C4-2B (cell line): ENCODE measurements around the gene IFIT1.

Experiments used
- H3K27ac ChIP-seq: fragments of 450-650 bp; 2 replicates; pipeline ENCODE4 v1.5.1; 2017
- ZFX ChIP-seq: fragments of 450-650 bp; IDR thresholded peaks from 2 replicates; pipeline ENCODE4 v1.6.1; 2017
- TF ChIP-seq, protein P1 (sequence below): fragments of 450-650 bp; conservative IDR thresholded peaks from 2 replicates; pipeline ENCODE4 v1.5.1; 2017; ENCODE audit warnings: mild to moderate bottlenecking

The IFIT1 gene

GRCh38 chr10:89357975-89358374 is 34.4 kb upstream of the IFIT1 start:
- H3K27ac ChIP-seq, result no peak overlapping the region
- TF ChIP-seq, protein P1, sequence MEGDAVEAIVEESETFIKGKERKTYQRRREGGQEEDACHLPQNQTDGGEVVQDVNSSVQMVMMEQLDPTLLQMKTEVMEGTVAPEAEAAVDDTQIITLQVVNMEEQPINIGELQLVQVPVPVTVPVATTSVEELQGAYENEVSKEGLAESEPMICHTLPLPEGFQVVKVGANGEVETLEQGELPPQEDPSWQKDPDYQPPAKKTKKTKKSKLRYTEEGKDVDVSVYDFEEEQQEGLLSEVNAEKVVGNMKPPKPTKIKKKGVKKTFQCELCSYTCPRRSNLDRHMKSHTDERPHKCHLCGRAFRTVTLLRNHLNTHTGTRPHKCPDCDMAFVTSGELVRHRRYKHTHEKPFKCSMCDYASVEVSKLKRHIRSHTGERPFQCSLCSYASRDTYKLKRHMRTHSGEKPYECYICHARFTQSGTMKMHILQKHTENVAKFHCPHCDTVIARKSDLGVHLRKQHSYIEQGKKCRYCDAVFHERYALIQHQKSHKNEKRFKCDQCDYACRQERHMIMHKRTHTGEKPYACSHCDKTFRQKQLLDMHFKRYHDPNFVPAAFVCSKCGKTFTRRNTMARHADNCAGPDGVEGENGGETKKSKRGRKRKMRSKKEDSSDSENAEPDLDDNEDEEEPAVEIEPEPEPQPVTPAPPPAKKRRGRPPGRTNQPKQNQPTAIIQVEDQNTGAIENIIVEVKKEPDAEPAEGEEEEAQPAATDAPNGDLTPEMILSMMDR, result no peak
- no peak for TF ChIP-seq ZFX

GRCh38 chr10:89360157-89360556 is 32.3 kb upstream of the IFIT1 start:
- no peak overlapping the region for H3K27ac ChIP-seq
- TF ChIP-seq ZFX, result no peak
- TF ChIP-seq, protein P1, result no peak

DNA sequence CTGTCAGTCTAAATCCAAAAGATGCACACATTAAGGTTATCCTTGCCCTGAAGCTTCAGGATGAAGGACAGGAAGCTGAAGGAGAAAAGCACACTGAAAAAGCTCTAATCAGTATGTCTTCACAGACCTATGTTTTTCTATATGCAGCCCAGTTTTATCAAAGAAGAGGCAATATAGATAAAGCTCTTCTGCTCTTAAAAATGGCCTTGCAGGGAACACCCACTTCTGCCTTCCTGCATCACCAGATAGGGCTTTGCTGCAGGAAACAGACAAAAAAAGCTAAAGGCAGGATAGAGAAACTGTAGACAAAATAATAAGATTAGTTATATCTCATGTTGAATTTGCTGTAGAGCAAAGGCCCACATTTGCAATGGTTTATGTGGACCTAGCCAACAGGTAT is 29.5 kb upstream of the IFIT1 start:
- H3K27ac ChIP-seq, result no peak overlapping the region
- TF ChIP-seq ZFX, result no peak
- TF ChIP-seq, protein P1, result no peak

GRCh38 chr10:89363729-89364442 is 28.5 kb upstream of the IFIT1 start:
- TF ChIP-seq, protein P1, result no peak
- TF ChIP-seq ZFX, result no peak
- H3K27ac ChIP-seq, result no peak overlapping the region

DNA sequence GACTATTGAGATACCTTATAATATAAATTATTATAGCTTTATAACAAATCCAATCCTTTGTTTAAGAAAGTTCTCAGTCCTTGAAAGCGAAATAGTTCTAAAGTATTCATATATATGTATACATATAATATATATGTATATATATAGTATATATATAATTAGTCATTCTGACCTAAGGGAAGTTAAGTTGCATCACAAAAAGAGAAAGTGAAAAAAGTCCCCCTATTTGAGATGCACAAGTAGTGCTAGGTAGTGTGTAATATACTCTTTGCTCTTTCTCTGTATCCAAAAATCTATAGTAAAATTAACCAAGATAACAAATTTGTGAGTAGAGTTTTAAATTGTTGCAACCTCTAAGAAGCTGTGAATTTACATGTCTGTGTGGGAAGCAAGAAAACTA is 27.9 kb upstream of the IFIT1 start:
- H3K27ac ChIP-seq, result no peak overlapping the region
- TF ChIP-seq, protein P1, result no peak
- no peak for TF ChIP-seq ZFX

GRCh38 chr10:89367529-89367928 is 24.9 kb upstream of the IFIT1 start:
- H3K27ac ChIP-seq, result no peak overlapping the region
- TF ChIP-seq ZFX, result no peak
- TF ChIP-seq, protein P1, result no peak

GRCh38 chr10:89368129-89368528 is 24.3 kb upstream of the IFIT1 start:
- no peak for TF ChIP-seq ZFX
- TF ChIP-seq, protein P1, result no peak
- no peak overlapping the region for H3K27ac ChIP-seq
